Mesothelial cell of epicardium (in vitro differentiated cells): ENCODE measurements around the gene FOXP1. TPM values are rescaled to one million over a fixed set of nuclear protein-coding genes. Genes with fewer than 3 reads are reported as not detected.

ENCODE experiments used
- DNase-seq, 2 experiments: peaks; one replicate each; pipeline ENCODE4 v3.0.0; 2021; ENCODE audit warnings: low spot score in 2 of 2; ENCODE audit not compliant: unreplicated experiment in 2 of 2
- H3K27ac Mint-ChIP-seq: 2 replicates; pipeline ENCODE4 v1.8.0; 2021; ENCODE audit warnings: mixed read lengths
- H3K27me3 Mint-ChIP-seq: 2 replicates; pipeline ENCODE4 v1.8.0; 2021; ENCODE audit warnings: low read depth, mixed read lengths
- H3K36me3 Mint-ChIP-seq: 2 replicates; pipeline ENCODE4 v1.8.0; 2021; ENCODE audit warnings: mixed read lengths
- H3K4me1 Mint-ChIP-seq: 2 replicates; pipeline ENCODE4 v1.8.0; 2021; ENCODE audit warnings: mixed read lengths
- H3K4me3 Mint-ChIP-seq: 2 replicates; pipeline ENCODE4 v1.8.0; 2021; ENCODE audit warnings: mild to moderate bottlenecking, moderate library complexity, mixed read lengths
- H3K9me3 Mint-ChIP-seq: 2 replicates; pipeline ENCODE4 v1.8.0; 2021; ENCODE audit warnings: mixed read lengths
- CTCF ChIP-seq: fragments of 200-600 bp; sonication (generic); IDR thresholded peaks from one replicate; pipeline ENCODE4 v1.5.0; 2021; ENCODE audit warnings: antibody characterized with exemption; ENCODE audit not compliant: unreplicated experiment
- total RNA-seq: library from RNA; stranded (reverse); gene quantifications from 3 replicates; pipeline ENCODE4 v1.2.1, GENCODE V29; 2021

Gene FOXP1
- total RNA-seq, 1 donor from 2014 or later: 187 TPM

DNA sequence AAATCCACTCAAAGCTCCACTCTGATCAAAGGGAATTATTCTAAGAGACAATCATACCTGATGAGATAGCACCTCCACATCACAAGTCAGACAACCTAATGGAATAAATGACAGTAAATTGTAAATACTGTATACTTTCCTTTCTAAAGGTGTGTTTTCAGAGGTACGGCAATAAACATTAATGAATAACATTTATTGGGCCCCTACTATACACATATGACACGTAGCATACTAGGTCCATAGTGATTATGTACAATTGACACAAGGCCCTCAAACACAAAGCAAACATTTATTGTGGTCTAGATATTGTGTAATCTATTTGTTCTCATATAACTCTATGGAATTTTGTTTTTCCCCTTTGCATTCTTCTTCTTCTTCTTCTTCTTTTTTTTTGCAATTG is 429.8 kb downstream of the FOXP1 start:
- Mint-ChIP-seq H3K4me3 (no peak overlapping the region), H3K9me3 (no peaks in the 10 kb centered on the region), H3K27me3 (no peaks in the 10 kb centered on the region), H3K4me1 (peaks cover 20% of the 10 kb centered on the region), H3K36me3 (no peaks in the 10 kb centered on the region), H3K27ac (no peak overlapping the region)
- DNase-seq: no peak
- TF ChIP-seq CTCF: no peak

DNA sequence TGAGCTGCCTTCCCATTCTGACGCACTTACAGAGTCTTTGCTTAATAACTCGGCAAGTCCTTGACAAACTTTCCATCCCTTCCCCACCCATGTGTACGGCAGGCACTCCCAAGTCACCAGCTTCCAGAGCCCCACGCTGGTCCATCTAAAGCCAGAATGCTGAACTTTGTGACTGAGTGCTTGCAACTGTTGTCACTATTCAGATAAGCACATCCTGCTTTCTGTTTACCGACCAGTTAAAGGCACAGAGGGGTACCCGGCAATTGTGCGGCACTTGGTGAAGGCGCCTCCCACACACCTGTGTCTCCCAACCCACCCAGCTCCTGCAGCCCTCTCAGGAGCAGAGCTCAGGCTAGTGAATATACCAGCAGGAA is 430.6 kb downstream of the FOXP1 start:
- H3K36me3 Mint-ChIP-seq: no peaks in the 10 kb centered on the region
- H3K27me3 Mint-ChIP-seq: no peaks in the 10 kb centered on the region
- no peaks in the 10 kb centered on the region for H3K9me3 Mint-ChIP-seq
- H3K4me1 Mint-ChIP-seq: peaks cover 23% of the 10 kb centered on the region
- no peak for TF ChIP-seq CTCF
- H3K27ac Mint-ChIP-seq: no peak overlapping the region
- no peak overlapping the region for H3K4me3 Mint-ChIP-seq
- DNase-seq: no peak

DNA sequence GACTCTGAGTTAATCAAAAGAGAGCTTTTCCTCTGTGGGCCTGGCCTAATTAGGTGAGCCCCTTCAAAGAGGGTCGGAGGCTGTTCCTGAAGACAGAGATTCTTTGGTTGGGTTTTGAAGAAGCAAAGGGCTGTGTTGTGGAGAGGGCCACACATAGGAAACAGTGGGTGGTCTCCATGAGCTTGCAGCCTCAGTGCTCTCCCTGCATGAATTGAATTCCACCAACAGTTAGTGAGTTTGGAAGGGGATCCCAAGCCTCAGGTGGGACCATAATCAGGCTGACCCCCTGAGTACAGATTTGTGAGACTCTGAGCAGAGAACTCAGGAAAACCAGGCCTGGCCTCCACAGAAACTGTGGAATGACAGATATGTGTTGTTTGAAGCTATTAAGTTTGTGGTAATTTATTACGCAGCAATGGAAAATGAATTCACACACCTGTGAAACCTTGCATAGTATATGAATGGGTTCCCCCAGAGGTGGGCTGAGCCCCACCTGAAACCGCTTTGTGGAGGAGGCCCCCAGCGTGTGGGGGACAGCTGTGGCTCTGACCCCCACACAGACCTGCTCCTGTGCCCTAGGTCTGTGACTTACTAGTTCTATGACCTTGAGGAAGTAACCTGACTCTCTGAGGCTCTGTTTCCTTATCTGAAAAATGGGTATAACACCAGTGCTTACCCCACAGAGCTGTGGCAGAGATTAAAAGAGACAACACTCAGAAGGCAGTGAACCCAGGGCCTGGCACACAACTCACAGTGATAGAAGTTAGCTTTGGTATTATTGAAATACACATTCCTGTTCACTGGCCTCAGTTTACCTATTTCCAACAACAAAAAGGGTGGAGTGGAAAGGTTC is 431.3 kb downstream of the FOXP1 start:
- no peak for DNase-seq
- Mint-ChIP-seq H3K27me3 (no peaks in the 10 kb centered on the region), H3K9me3 (no peaks in the 10 kb centered on the region), H3K4me1 (peaks cover 25% of the 10 kb centered on the region), H3K27ac (no peak overlapping the region), H3K4me3 (no peak overlapping the region), H3K36me3 (no peaks in the 10 kb centered on the region)
- no peak for TF ChIP-seq CTCF

- Mint-ChIP-seq H3K36me3 (peaks cover 3% of the 10 kb centered on the region), H3K27ac (peak overlapping the region; percentile 59), H3K27me3 (no peaks in the 10 kb centered on the region), H3K4me3 (no peak overlapping the region), H3K4me1 (peaks cover 41% of the 10 kb centered on the region), H3K9me3 (no peaks in the 10 kb centered on the region)
- no peak for DNase-seq
- no peak for TF ChIP-seq CTCF
Observed at GRCh38 chr3:71149959-71150954, 433.3 kb downstream of the FOXP1 start.

DNA sequence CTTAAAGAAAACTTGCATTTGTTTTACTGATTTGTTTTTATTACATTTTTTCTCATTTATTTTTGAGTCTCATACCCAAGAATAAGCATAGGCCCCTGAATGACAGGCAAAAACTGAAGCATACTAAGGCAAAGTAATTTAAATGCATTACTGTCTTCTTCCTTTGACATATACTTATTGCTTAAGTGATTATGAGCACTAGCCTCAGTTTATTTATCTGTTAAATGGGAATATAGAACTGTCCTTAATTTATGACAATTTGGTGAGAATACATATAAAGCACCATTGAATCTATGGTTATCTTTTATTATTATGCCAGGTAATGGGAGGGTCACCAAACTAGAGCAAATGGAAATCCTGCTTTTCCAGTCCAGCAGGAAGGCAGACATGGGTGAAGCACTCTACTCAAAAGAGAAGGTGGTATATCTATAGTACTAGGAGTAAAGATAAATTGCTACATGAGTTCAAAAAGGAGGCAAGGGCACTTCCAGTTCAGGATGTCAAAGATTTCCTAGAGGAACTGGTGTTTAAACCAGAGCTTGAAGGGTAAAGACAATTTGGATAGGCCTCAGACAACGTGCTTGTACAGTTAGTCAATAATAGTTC is 435.0 kb downstream of the FOXP1 start:
- Mint-ChIP-seq H3K4me3 (no peak overlapping the region), H3K4me1 (peaks cover 41% of the 10 kb centered on the region), H3K27ac (peak overlapping the region; percentile 72), H3K36me3 (peaks cover 3% of the 10 kb centered on the region), H3K9me3 (no peaks in the 10 kb centered on the region), H3K27me3 (no peaks in the 10 kb centered on the region)
- DNase-seq: no peak
- no peak for TF ChIP-seq CTCF
